ENCODE data around the gene RAB3C.

RAB3C gene

GRCh38 chr5:58847041-58847440 lies 264.2 kb downstream of the RAB3C start:
- no peak for TF ChIP-seq POLR2A (IDR thresholded peaks at IDR 0.05; ENCODE audit: low read depth, low read length)
- FAIRE-seq (no peak), DNase-seq (ENCODE audit: insufficient read length, low spot score) (no peak)

GRCh38 chr5:58849223-58849622 lies 266.3 kb downstream of the RAB3C start:
- no peak for TF ChIP-seq POLR2A (IDR thresholded peaks at IDR 0.05; ENCODE audit: low read depth, low read length)
- FAIRE-seq (no peak), DNase-seq (ENCODE audit: insufficient read length, low spot score) (no peak)

- DNase-seq (ENCODE audit: insufficient read length, low spot score), result no peak
- no peak for FAIRE-seq
- no peak for TF ChIP-seq POLR2A (IDR thresholded peaks at IDR 0.05; ENCODE audit: low read depth, low read length)
These were observed 267.2 kb downstream of the RAB3C start for GRCh38 chr5:58849921-58850667.

- FAIRE-seq, result no peak
- TF ChIP-seq POLR2A (IDR thresholded peaks at IDR 0.05; ENCODE audit: low read depth, low read length), result no peak
- no peak for DNase-seq (ENCODE audit: insufficient read length, low spot score)
These were observed 268.3 kb downstream of the RAB3C start for GRCh38 chr5:58851153-58851552.

GRCh38 chr5:58851571-58851970 lies 268.7 kb downstream of the RAB3C start:
- DNase-seq (ENCODE audit: insufficient read length, low spot score) (no peak), FAIRE-seq (no peak)
- no peak for TF ChIP-seq POLR2A (IDR thresholded peaks at IDR 0.05; ENCODE audit: low read depth, low read length)

GRCh38 chr5:58852566-58852965 lies 269.7 kb downstream of the RAB3C start:
- TF ChIP-seq POLR2A (IDR thresholded peaks at IDR 0.05; ENCODE audit: low read depth, low read length), result no peak
- FAIRE-seq (no peak), DNase-seq (ENCODE audit: insufficient read length, low spot score) (no peak)

- TF ChIP-seq POLR2A (IDR thresholded peaks at IDR 0.05; ENCODE audit: low read depth, low read length), result no peak
- DNase-seq (ENCODE audit: insufficient read length, low spot score), result no peak
- no peak for FAIRE-seq
These were observed 271.6 kb downstream of the RAB3C start for GRCh38 chr5:58854441-58854840.

GRCh38 chr5:58855851-58856739 lies 273.2 kb downstream of the RAB3C start:
- DNase-seq (ENCODE audit: insufficient read length, low spot score) (no peak), FAIRE-seq (no peak)
- TF ChIP-seq POLR2A (IDR thresholded peaks at IDR 0.05; ENCODE audit: low read depth, low read length), result no peak

GRCh38 chr5:58857609-58858008 lies 274.7 kb downstream of the RAB3C start:
- TF ChIP-seq POLR2A (IDR thresholded peaks at IDR 0.05; ENCODE audit: low read depth, low read length), result no peak
- DNase-seq (ENCODE audit: insufficient read length, low spot score), result no peak
- no peak for FAIRE-seq

- no peak for DNase-seq (ENCODE audit: insufficient read length, low spot score)
- TF ChIP-seq POLR2A (IDR thresholded peaks at IDR 0.05; ENCODE audit: low read depth, low read length), result no peak
- no peak for FAIRE-seq
These were observed 277.8 kb downstream of the RAB3C start for GRCh38 chr5:58860680-58861079.

GRCh38 chr5:58868931-58869330 lies 286.1 kb downstream of the RAB3C start:
- TF ChIP-seq POLR2A (IDR thresholded peaks at IDR 0.05; ENCODE audit: low read depth, low read length), result no peak
- FAIRE-seq (no peak), DNase-seq (ENCODE audit: insufficient read length, low spot score) (no peak)

GRCh38 chr5:58871648-58872242 lies 288.9 kb downstream of the RAB3C start:
- TF ChIP-seq POLR2A (IDR thresholded peaks at IDR 0.05; ENCODE audit: low read depth, low read length), result no peak
- FAIRE-seq, result peak; percentile 36
- no peak for DNase-seq (ENCODE audit: insufficient read length, low spot score)

GRCh38 chr5:58872670-58873273 lies 289.9 kb downstream of the RAB3C start:
- TF ChIP-seq POLR2A (IDR thresholded peaks at IDR 0.05; ENCODE audit: low read depth, low read length), result no peak
- DNase-seq (ENCODE audit: insufficient read length, low spot score), result no peak
- no peak for FAIRE-seq

- TF ChIP-seq POLR2A (IDR thresholded peaks at IDR 0.05; ENCODE audit: low read depth, low read length), result no peak
- DNase-seq (ENCODE audit: insufficient read length, low spot score) (no peak), FAIRE-seq (no peak)
These were observed 292.7 kb downstream of the RAB3C start for GRCh38 chr5:58875599-58875998.

Data from H54 (cell line).